GM23338 (cell line): ENCODE data around the gene SELENON. TPM values are rescaled to one million over a fixed set of nuclear protein-coding genes. Genes with fewer than 3 reads are reported as not detected.

Source experiments
- ATAC-seq: fragments of 200-7000 bp; cut with Tn5 transposase; 3 replicates; pipeline ENCODE4 v1.9.1; 2020
- DNase-seq: peaks from one replicate; pipeline ENCODE4 v3.0.0-alpha.2; 2015; ENCODE audit warnings: low spot score
- H2AFZ ChIP-seq: fragments of 200-600 bp; sonication (generic); 2 replicates; pipeline ENCODE4 v1.8.0; 2016; ENCODE audit warnings: antibody characterized with exemption, mild to moderate bottlenecking, moderate library complexity
- H3F3A ChIP-seq: fragments of 200-600 bp; sonication (generic); replicated peaks from 2 replicates; pipeline ENCODE4 v1.8.0; 2017; ENCODE audit warnings: antibody characterized with exemption, mixed run types, low read depth
- H3K27ac ChIP-seq: fragments of 200-600 bp; sonication (generic); 2 replicates; pipeline ENCODE4 v1.6.1; 2016; ENCODE audit warnings: low read depth
- H3K27me3 ChIP-seq: fragments of 200-600 bp; sonication (generic); 2 replicates; pipeline ENCODE4 v1.8.0; 2016; ENCODE audit warnings: mild to moderate bottlenecking, mixed run types, moderate library complexity; ENCODE audit not compliant: insufficient read depth
- H3K36me3 ChIP-seq: fragments of 200-600 bp; sonication (generic); 2 replicates; pipeline ENCODE4 v1.8.0; 2016; ENCODE audit warnings: mild to moderate bottlenecking; ENCODE audit not compliant: insufficient read depth
- H3K4me1 ChIP-seq: fragments of 200-600 bp; sonication (generic); 2 replicates; pipeline ENCODE4 v1.8.0; 2016; ENCODE audit warnings: mild to moderate bottlenecking, moderate library complexity; ENCODE audit not compliant: insufficient read depth
- H3K4me2 ChIP-seq: fragments of 200-600 bp; sonication (generic); 2 replicates; pipeline ENCODE4 v1.7.1; 2017; ENCODE audit warnings: mixed run types
- H3K4me3 ChIP-seq: fragments of 200-600 bp; sonication (generic); 2 replicates; pipeline ENCODE4 v1.6.1; 2016; ENCODE audit warnings: mixed run types
- H3K79me2 ChIP-seq: fragments of 200-600 bp; sonication (generic); replicated peaks from 2 replicates; pipeline ENCODE4 v1.8.0; 2017; ENCODE audit warnings: mild to moderate bottlenecking; ENCODE audit not compliant: insufficient read depth
- H3K9me2 ChIP-seq: fragments of 200-600 bp; sonication (generic); 2 replicates; pipeline ENCODE4 v1.8.0; 2017; ENCODE audit not compliant: insufficient read depth
- H4K20me1 ChIP-seq: fragments of 200-600 bp; sonication (generic); replicated peaks from 2 replicates; pipeline ENCODE4 v1.8.0; 2017; ENCODE audit warnings: mild to moderate bottlenecking; ENCODE audit not compliant: insufficient read depth
- H3K27ac Mint-ChIP-seq: 2 replicates; pipeline ENCODE4 v1.8.0; 2020; ENCODE audit warnings: inconsistent platforms, mild to moderate bottlenecking, moderate library complexity, mixed read lengths
- H3K27me3 Mint-ChIP-seq: 3 replicates; pipeline ENCODE4 v1.8.0; 2022; ENCODE audit warnings: low read depth, mild to moderate bottlenecking, moderate library complexity, mixed read lengths, inconsistent platforms; ENCODE audit not compliant: insufficient read depth, poor library complexity
- H3K36me3 Mint-ChIP-seq: 3 replicates; pipeline ENCODE4 v1.8.0; 2021; ENCODE audit warnings: low read depth, mild to moderate bottlenecking, inconsistent platforms, moderate library complexity, mixed read lengths
- H3K4me1 Mint-ChIP-seq: 3 replicates; pipeline ENCODE4 v1.8.0; 2020; ENCODE audit warnings: mild to moderate bottlenecking, inconsistent platforms, mixed read lengths
- H3K4me3 Mint-ChIP-seq: 3 replicates; pipeline ENCODE4 v1.8.0; 2021; ENCODE audit warnings: moderate library complexity, mild to moderate bottlenecking, inconsistent platforms, mixed read lengths
- H3K9me3 Mint-ChIP-seq: 3 replicates; pipeline ENCODE4 v1.8.0; 2020; ENCODE audit warnings: moderate library complexity, mild to moderate bottlenecking, inconsistent platforms, mixed read lengths
- polyA plus RNA-seq: library from polyadenylated mRNA; unstranded; fragments of >200 nt; fragmentation: Nextera tagmentation; extraction: Ambion mirVana; gene quantifications from 2 replicates; pipeline ENCODE4 v1.2.1, GENCODE V29; 2016
- total RNA-seq: library from RNA; depleted of rRNA; stranded (reverse); fragments of >200 nt; shearing (Covaris generic); gene quantifications from 2 replicates; pipeline ENCODE4 v1.2.3, GENCODE V29; 2014
- TF ChIP-seq, protein P1 (sequence below): fragments of 250-450 bp; sonication (Bioruptor Pico); IDR thresholded peaks from 2 replicates; pipeline ENCODE4 v1.5.0; 2020; ENCODE audit warnings: mild to moderate bottlenecking, moderate library complexity

SELENON gene
- total and polyA plus RNA-seq, 2 experiments from 2014 or later: 17.9 to 93.2 TPM

DNA sequence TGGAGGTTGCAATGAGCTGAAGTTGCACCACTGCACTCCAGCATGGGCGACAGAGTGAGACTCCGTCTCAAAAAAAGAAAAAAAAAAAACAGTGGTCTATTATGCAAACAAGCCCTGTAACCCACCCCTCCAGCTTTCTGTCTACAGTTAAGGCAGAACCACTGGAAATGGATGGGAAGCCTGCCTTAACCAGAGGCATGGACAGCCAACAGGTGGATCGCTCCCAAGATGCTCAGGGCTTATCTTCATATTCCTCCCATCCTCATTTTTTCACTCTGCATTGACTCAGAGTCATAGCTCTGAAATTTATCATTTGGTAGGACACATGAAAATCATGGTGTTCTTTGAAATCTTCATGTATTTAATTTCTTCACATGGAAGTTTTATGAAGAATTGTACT is 28.5 kb downstream of the SELENON start:
- no peak for DNase-seq

More for the DNA sequence above, 28.5 kb downstream of the SELENON start:
- no peak for ATAC-seq
- H3K4me1 ChIP-seq: no peaks in the 10 kb centered on the region
- peaks cover 4% of the 10 kb centered on the region; the same call in 1 of the 2 replicates for H3F3A ChIP-seq
- H3K36me3 ChIP-seq: peaks cover 51% of the 10 kb centered on the region
- Mint-ChIP-seq H3K4me3 (no peak overlapping the region), H3K9me3 (no peaks in the 10 kb centered on the region), H3K27ac (no peak overlapping the region), H3K4me1 (no peaks in the 10 kb centered on the region), H3K36me3 (peaks cover 54% of the 10 kb centered on the region), H3K27me3 (no peaks in the 10 kb centered on the region)
- H3K4me2 ChIP-seq: no peak overlapping the region
- H3K27me3 ChIP-seq: no peaks in the 10 kb centered on the region
- H2AFZ ChIP-seq: no peak overlapping the region
- H3K9me2 ChIP-seq: no peaks in the 10 kb centered on the region
- TF ChIP-seq, protein P1, sequence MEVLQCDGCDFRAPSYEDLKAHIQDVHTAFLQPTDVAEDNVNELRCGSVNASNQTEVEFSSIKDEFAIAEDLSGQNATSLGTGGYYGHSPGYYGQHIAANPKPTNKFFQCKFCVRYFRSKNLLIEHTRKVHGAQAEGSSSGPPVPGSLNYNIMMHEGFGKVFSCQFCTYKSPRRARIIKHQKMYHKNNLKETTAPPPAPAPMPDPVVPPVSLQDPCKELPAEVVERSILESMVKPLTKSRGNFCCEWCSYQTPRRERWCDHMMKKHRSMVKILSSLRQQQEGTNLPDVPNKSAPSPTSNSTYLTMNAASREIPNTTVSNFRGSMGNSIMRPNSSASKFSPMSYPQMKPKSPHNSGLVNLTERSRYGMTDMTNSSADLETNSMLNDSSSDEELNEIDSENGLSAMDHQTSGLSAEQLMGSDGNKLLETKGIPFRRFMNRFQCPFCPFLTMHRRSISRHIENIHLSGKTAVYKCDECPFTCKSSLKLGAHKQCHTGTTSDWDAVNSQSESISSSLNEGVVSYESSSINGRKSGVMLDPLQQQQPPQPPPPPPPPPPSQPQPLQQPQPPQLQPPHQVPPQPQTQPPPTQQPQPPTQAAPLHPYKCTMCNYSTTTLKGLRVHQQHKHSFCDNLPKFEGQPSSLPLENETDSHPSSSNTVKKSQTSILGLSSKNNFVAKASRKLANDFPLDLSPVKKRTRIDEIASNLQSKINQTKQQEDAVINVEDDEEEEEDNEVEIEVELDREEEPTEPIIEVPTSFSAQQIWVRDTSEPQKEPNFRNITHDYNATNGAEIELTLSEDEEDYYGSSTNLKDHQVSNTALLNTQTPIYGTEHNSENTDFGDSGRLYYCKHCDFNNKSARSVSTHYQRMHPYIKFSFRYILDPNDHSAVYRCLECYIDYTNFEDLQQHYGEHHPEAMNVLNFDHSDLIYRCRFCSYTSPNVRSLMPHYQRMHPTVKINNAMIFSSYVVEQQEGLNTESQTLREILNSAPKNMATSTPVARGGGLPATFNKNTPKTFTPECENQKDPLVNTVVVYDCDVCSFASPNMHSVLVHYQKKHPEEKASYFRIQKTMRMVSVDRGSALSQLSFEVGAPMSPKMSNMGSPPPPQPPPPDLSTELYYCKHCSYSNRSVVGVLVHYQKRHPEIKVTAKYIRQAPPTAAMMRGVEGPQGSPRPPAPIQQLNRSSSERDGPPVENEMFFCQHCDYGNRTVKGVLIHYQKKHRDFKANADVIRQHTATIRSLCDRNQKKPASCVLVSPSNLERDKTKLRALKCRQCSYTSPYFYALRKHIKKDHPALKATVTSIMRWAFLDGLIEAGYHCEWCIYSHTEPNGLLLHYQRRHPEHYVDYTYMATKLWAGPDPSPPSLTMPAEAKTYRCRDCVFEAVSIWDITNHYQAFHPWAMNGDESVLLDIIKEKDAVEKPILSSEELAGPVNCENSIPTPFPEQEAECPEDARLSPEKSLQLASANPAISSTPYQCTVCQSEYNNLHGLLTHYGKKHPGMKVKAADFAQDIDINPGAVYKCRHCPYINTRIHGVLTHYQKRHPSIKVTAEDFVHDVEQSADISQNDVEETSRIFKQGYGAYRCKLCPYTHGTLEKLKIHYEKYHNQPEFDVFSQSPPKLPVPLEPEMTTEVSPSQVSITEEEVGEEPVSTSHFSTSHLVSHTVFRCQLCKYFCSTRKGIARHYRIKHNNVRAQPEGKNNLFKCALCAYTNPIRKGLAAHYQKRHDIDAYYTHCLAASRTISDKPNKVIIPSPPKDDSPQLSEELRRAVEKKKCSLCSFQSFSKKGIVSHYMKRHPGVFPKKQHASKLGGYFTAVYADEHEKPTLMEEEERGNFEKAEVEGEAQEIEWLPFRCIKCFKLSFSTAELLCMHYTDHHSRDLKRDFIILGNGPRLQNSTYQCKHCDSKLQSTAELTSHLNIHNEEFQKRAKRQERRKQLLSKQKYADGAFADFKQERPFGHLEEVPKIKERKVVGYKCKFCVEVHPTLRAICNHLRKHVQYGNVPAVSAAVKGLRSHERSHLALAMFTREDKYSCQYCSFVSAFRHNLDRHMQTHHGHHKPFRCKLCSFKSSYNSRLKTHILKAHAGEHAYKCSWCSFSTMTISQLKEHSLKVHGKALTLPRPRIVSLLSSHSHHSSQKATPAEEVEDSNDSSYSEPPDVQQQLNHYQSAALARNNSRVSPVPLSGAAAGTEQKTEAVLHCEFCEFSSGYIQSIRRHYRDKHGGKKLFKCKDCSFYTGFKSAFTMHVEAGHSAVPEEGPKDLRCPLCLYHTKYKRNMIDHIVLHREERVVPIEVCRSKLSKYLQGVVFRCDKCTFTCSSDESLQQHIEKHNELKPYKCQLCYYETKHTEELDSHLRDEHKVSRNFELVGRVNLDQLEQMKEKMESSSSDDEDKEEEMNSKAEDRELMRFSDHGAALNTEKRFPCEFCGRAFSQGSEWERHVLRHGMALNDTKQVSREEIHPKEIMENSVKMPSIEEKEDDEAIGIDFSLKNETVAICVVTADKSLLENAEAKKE (CRISPR knock-in tag): no peak
- no peak overlapping the region for H3K4me3 ChIP-seq
- 0 out of 2 replicates have a peak, but pooled peaks cover 4% of the 10 kb centered on the region for H3K79me2 ChIP-seq
- H4K20me1 ChIP-seq: peaks cover 17% of the 10 kb centered on the region
- no peak overlapping the region for H3K27ac ChIP-seq
